DMS53 (cell line): ENCODE data around the gene BTF3.
"Not testable (repeated sequence)": the region's sequence is repeated elsewhere in the genome, so short reads cannot be mapped to it uniquely, and the experiment has no call there.

Source experiments
- DNase-seq: peaks from one replicate; lab custom pipeline; 2025; lab: John Stamatoyannopoulos, UW

Gene BTF3

GRCh38 chr5:73498057-73498992 is at the start of gene BTF3:
TSS of gene BTF3 (plus strand) at chr5:73498442. CDS start at chr5:73498668, 226 bp downstream.
- DNase-seq, result peak; percentile 99

GRCh38 chr5:73448463-73449136 is 49.6 kb upstream of the BTF3 start, which contains the start of gene FOXD1:
TSS of gene FOXD1 (minus strand) at chr5:73448777. CDS start at chr5:73448362, 415 bp downstream.
- DNase-seq, result peak; percentile 93

- peak; percentile 39 for DNase-seq
These were observed 48.1 kb upstream of the BTF3 start for GRCh38 chr5:73450137-73450536.

GRCh38 chr5:73450672-73451223 is 47.5 kb upstream of the BTF3 start:
- peak; percentile 51 for DNase-seq

GRCh38 chr5:73451224-73452130 is 46.8 kb upstream of the BTF3 start:
- DNase-seq, result peak; percentile 86

DNA sequence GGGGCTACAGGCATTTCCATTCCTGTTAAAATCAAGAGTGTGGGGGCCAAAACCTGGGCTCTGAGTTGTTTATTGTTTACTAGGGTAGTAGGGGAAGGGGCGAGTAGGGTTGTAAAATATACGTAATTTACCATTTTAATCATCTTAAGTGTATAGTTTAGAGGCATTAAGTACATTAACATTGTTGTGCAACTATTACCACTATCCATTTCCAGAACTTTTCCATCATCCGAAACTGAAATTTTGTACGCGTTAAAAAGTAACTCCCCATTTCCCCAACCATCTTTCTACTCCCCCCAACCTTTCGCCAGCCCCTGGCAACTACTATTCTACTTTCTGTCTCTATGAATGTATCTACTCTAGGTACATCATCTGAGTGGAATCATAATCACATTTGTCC is 46.0 kb upstream of the BTF3 start:
- DNase-seq, result no peak

- DNase-seq, result peak; percentile 99
These were observed 43.7 kb upstream of the BTF3 start for GRCh38 chr5:73454379-73455036.

GRCh38 chr5:73456462-73456861 is 41.8 kb upstream of the BTF3 start:
- not testable (repeated sequence) for DNase-seq

GRCh38 chr5:73459366-73459765 is 38.9 kb upstream of the BTF3 start:
- no peak for DNase-seq

GRCh38 chr5:73460133-73460532 is 38.1 kb upstream of the BTF3 start:
- DNase-seq, result no peak

DNA sequence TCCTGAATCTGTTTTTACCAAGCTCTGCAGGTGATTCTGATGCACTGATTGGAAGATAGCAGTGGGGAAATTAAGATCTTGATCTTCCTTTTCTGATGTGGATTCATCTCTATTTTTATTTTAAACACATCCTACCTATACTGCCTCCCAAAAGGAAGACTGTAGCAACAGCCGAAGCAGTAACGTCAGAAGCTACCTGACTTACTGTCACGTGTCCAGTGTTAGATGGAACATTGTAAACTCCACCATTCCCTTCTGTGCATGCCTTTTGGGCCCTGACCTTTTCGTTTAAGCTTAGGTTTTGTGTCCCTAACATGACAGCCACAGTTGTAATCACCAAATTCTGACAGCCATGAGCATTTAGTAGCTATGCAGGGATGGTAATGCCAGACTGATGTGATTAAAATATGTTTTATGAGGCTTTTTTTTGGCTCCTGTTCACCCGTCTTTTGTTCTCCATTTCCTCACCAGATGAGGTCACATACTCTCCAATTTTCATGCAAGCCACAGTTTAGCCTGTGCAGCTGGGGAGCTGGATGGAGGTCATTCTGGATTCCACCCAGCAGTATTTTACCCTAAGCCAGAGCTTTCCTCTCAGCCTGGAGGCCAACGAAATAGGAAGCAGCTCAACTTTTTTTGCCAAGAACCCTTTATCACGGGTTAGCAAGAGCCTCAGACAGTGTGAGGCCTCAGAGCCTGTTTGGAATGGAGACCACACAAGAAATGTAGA is 34.1 kb upstream of the BTF3 start:
- DNase-seq, result no peak

- DNase-seq, result not testable (repeated sequence)
These were observed 29.6 kb upstream of the BTF3 start for GRCh38 chr5:73468638-73469037.

DNA sequence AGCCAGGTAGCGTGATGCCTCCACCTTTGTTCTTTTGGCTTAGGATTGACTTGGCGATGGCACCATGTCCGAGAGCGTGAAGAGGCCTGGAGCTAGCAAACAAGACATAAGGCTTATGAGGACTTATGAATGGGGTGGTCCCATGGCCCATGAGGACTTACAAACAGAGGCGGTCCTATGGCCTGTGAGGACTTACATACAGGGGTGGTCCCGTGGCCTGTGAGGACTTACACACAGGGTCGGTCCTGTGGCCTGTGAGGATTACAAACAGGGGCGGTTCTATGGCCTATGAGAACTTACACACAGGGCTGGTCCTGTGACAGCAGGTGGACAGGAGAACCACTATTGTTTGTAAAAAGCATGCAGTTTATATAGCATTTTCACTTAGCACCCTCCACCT is 28.4 kb upstream of the BTF3 start:
- no peak for DNase-seq

- no peak for DNase-seq
These were observed 26.6 kb upstream of the BTF3 start for GRCh38 chr5:73471654-73472053.

DNA sequence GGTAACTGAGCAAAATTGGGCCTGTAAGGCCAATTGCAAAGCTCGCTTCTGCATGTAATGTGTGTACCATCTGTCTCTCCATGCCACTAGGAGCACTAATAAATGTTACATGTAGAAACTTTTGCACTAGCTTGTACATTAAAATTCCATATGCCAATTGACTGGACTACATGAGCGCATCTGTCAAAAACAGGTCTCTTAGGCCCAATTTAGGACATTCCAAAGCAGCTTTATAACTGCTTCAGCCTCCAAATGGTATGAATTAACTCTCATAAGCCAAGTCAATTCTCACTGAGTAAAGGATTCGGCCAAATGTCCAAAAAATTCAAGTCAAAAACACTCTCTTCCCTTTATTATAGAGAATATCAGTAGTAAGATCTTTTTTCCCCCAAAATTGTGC is 26.1 kb upstream of the BTF3 start:
- DNase-seq, result no peak

DNA sequence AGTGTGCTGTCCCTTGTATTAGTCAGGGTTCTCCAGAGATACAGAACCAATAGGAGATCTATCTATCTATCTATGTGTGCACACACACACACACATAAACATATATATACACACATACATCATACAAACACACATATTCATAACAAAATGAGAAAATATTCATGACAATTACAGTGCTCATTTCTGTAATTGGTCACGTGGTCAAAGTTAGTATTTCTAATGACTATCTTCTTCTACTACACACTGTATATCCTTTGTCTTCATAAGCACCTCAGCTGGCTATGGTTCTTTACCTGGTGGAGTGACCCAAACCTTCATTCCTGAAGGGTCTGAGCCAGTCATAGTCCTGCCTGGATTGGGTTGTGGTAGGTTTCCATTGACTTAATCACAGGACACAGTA is 17.7 kb upstream of the BTF3 start:
- no peak for DNase-seq

GRCh38 chr5:73482383-73483136 is 15.7 kb upstream of the BTF3 start:
- peak; percentile 86 for DNase-seq

DNA sequence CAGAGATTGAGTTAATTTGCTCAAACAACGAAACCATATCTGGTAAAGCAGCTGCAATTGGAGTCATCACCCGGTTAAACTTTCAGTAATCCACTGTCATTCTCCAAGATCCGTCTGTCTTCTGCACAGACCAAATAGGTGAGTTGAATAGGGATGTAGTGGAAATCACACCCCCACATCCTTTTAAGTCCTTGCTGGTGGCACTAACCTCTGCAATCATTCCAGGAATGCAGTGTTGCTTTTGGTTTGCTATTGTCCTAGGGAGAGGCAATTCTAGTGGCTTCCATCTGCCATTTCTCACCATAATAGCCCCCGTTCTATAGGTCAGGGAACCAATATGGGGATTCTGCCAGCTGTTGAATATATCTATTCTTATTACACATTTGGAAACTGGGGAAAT is 14.6 kb upstream of the BTF3 start:
- no peak for DNase-seq

DNA sequence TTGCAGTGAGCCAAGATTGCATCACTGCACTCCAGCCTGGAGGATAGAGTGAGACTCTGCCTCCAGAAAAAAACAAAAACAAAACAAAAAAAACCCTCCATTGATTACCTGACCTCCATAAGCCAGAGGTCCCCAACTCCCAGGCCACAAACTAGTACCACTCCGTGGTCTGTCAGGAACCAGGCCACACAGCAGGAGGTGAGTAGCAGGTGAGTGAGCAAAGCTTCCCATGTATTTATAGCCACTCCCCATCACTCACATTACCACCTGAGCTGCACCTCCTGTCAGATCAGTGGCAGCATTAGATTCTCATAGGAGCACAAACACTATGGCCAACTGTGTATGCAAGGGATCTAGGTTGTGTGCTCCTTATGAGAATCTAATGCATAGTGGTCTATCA is 13.7 kb upstream of the BTF3 start:
- no peak for DNase-seq

DNA sequence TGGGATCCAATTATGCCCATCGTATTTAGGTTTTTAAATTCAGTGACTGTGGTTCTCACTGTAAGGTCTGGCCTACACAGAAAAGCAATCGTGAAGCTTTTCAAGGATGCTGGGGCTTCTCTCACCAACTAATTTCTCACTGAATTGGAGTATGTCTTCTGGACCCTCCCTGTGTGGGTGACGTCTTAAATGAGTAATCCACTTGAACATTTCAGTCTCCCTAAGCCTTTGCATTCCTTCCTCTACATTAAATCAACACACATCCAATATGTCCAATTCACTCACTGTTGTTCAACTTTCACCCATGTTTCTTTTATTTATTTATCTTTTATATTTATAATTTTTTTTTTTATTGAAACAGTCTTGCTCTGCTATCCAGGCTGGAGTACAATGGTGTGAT is 12.5 kb upstream of the BTF3 start:
- DNase-seq, result no peak
